SKM-1 (cell line): ENCODE measurements around the gene P2RX2.

Source experiments
- DNase-seq: peaks from one replicate; lab custom pipeline; 2025; ENCODE audit not compliant: unreplicated experiment; lab: John Stamatoyannopoulos, UW

P2RX2 gene

GRCh38 chr12:132602572-132603239 lies 15.9 kb upstream of the P2RX2 start:
- DNase-seq, result no peak

- no peak for DNase-seq
Measured at GRCh38 chr12:132603240-132604150, 15.1 kb upstream of the P2RX2 start.

GRCh38 chr12:132604151-132604618 lies 14.4 kb upstream of the P2RX2 start:
- no peak for DNase-seq

DNA sequence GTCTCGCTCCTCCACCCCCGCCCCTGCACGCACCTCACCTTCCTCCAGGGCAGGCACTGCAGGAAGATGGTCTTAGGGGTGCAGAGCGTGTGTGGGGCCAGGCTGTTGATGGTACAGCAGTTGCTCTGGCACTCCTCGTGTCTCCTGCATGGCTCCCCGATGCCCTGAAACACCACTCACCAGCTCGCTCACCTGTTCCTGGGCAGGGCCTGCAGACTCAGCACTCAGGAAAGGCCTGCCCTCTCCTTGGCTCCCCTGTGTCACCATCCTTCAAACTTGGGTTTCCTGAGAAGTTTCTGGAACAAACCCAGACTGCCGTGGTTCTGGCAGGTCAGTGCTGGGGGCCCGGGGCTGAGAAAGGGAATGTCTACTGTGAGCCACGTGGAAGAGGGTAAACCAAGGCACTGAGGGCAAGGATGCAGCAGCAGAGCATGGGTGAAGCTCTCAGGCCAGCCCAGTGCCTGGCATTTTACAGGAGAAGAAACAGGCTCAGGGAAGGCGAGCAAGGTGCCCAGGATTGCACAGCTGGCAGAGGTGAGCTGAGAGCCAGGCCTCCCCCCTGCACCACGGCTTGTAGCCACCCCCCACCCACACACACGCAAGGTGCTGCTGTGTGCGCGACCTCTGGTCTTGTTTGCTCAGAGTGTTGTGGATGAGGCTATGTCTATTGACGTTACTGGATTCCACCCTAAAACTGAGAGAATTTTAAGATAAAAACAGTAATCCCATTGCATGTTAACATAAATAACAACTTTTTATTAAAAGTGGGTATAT lies 13.7 kb upstream of the P2RX2 start:
- no peak for DNase-seq

DNA sequence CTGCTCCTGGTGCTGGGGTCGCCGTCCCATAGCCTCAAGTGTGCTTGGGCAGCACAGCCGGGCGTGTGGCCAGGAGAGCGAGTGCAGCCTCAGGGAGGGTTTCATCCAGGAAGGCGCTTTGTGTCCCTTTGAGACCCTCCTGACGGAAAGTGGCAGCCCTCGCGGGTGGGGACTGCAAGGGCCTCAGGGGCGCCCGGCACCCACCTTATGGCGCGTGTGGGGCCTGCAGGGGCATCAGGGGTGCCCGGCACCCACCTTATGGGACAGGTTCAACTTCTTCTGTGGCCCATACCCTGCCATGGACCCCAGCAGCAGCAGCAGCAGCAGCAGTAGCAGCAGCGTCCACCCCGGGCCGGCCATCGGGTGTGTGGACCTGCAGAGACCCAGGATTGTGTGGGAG lies 12.7 kb upstream of the P2RX2 start:
- no peak for DNase-seq

GRCh38 chr12:132606466-132606865 lies 12.1 kb upstream of the P2RX2 start:
- DNase-seq, result no peak

- DNase-seq, result no peak
Measured at GRCh38 chr12:132606927-132607326, 11.6 kb upstream of the P2RX2 start.

DNA sequence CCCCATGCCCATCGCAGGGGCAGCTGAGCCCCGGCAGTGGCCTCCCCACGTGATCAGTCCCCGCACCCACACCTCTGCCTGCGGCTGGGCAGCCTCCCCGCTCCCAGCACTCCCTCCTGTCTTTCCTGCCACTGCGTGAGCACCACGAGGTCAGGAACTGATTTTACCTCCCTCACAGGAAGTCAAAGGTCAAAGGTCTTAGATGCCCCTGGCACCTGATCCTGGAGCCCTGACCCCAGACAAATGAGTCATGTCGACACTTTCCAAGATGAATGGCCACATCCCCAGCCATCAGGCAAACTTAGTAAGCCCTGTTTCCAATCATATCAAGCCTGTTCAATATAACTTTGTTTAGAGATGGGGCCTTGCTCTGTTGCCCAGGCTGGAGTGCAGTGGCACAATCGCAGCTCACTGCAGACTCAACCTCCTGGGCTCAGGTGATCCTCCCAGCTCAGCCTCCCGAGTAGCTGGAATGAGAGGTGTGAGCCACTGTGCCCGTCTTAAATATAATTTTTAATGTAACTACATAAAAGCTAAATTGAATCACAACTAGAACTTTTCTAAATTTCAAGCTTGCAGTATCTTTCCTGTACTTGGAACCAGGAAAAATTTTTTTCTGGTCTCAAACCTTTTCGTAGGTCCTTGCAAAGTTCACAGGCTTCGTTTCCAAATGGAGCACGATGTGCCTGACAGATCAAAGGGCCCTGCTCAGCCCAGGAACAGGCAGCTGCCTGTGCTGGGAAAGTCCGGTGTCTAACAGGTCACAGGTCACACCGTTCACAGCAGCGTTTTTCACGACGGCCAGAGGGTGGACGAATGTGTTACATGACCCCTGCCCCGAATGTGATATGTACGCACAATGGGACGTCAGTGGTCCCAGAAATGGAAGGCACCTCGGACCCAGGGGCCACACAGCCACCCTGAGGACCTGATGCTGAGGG lies 10.1 kb upstream of the P2RX2 start:
- no peak for DNase-seq

GRCh38 chr12:132610051-132610759 lies 8.4 kb upstream of the P2RX2 start, which contains the start of gene LRCOL1:
Gene LRCOL1, minus strand, starts transcription at chr12:132610582. Its CDS starts 4,331 bp downstream, at chr12:132606251.
- no peak for DNase-seq

DNA sequence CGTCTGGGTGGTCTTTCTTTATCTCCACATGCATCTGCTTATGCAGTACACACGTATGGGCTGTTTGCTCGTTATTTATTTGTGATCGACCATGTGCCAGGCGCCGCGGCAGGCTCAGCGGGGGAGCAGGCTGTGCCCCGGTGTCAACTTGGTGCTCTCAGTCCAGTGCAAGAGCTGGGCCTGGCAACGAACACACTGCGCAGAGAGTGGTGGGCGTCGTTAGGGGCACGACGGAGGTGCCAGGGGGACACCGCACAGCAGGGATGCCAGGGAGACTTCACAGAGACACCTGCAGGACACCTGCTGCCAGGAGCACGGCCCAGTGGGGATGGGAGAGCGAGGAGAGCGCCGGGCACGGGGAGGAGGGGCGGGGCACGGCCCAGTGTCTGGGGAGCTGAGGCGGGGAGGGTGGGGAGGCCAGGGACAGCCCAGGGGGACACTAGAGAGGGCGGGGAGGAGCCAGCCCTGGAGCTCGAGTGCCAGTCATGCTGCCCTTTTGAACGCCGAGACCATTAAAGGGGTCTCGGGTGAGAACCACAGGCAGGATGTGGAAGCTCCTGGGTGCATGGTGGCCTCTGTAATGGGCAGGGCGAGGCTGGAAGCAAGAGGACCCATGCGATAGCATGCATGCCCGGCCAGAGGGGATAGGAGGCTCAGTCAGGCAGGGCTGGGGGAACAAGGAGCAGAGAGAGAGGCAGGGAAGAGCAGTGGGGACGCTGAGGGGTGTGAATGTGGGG lies 7.5 kb upstream of the P2RX2 start:
- no peak for DNase-seq

DNA sequence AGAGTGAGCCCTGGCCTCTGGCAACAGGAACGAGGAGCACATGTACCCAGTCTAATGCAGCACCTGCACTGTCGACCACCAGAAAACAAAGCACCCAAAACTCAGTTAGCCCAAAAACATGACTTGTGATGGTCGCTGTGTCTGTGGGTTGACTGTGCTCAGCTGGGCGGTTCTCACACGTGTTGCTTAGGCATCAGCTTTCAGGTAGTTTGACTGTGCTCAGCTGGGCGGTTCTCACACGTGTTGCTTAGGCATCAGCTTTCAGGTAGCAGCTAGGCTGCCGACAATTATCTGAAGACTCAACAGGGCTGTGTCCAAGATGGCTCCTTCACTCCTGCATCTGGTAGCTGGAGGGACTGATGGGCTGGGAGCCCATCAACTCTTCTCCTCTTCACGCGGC lies 7.0 kb upstream of the P2RX2 start:
- no peak for DNase-seq

- no peak for DNase-seq
Measured at GRCh38 chr12:132614029-132614428, 4.5 kb upstream of the P2RX2 start.

- DNase-seq, result peak; percentile 9
Measured at GRCh38 chr12:132614861-132615578, 3.6 kb upstream of the P2RX2 start.

DNA sequence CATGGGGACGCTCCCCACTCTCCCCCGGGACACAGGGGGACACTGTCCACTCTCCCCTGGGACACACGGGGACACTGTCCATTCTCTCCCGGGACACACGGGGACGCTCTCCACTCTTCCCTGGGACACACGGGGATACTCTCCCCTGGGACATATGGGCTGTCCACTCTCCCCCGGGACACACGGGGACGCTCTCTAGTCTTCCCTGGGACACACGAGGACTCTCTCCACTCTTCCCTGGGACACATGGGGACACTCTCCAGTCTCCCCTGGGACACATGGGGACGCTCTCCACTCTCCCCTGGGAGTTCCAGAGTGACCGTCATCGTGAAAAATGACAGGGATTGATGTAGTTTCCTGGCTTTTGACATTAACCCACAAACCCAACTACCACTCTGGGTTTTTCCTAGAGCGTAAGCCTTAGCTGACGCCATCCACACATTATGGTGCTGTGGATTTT lies 3.0 kb upstream of the P2RX2 start:
- no peak for DNase-seq

DNA sequence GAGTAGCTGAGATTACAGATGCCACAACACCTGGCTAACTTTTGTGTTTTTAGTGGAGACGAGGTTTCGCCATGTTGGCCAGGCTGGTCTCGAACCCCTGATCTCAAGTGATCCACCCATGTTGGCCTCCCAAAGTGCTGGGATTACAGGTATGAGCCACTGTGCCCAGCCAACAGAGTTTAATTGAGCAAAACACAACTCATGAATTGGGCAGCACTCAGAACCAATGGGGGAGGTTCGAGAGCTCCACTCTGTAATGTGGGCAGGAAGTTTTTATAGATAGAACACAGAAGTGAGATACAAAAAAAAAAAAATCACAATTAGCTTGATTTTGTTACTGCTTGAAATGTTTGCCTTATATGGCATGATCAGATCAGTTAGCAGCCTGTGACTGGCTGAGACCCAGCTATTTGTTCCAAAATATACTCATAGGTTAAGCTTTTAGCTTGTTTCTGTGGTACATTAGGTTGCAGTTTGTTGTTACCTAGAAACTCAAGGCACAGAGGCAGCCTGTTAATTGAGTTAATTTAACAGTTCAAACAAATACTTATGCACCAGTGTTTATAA lies 1.4 kb upstream of the P2RX2 start:
- DNase-seq, result no peak

GRCh38 chr12:132617822-132618682 lies 524 bp upstream of the P2RX2 start:
- DNase-seq, result no peak

DNA sequence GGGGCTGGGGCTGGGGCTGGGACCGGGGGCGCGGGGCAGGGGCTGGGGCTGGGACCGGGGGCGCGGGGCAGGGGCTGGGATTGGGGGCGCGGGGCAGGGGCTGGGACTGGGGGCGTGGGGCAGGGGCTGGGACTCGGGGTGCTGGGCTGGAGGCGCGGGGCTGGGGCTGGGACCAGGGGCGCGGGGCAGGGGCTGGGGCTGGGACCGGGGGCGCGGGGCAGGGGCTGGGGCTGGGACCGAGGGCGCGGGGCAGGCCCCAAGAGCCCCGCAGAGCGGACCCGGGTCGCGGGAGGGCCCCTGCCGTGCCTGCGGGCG lies 452 bp downstream of the P2RX2 start:
- no peak for DNase-seq
